HG03108 (cell line): Measurements from ENCODE around the gene CUL3.

Experiments
- ATAC-seq: cut with Tn5 transposase; IDR thresholded peaks from one replicate; pipeline ENCODE4 v1.9.1; 2021; ENCODE audit warnings: moderate library complexity; ENCODE audit not compliant: unreplicated experiment

Gene CUL3

GRCh38 chr2:224432003-224432579 lies 153.1 kb downstream of the CUL3 start:
- no peak for ATAC-seq

GRCh38 chr2:224429441-224429810 lies 155.7 kb downstream of the CUL3 start:
- no peak for ATAC-seq

- ATAC-seq: no peak
Measured at GRCh38 chr2:224428787-224429440, 156.2 kb downstream of the CUL3 start.

- ATAC-seq: no peak
Measured at GRCh38 chr2:224427471-224427870, 157.7 kb downstream of the CUL3 start.

- ATAC-seq: no peak
Measured at GRCh38 chr2:224426656-224427055, 158.5 kb downstream of the CUL3 start.

- ATAC-seq: no peak
Measured at GRCh38 chr2:224421065-224421464, 164.1 kb downstream of the CUL3 start.
